Lower leg skin (tissue), 4 donors: ENCODE measurements around the gene INKA2. TPM values are rescaled to one million over a fixed set of nuclear protein-coding genes. Genes with fewer than 3 reads are reported as not detected.
A peak's percentile ranks its signal among the peaks of the same experiment; 100 is the strongest.

Experiments
- DNase-seq, 2 donors: peaks; one replicate each; pipeline ENCODE4 v3.0.0-alpha.2; 2019; ENCODE audit warnings: low spot score in 2 of 2
- H3K4me3 ChIP-seq: fragments of 200-600 bp; sonication (generic); 2 replicates; pipeline ENCODE4 v1.5.1; 2017; ENCODE audit warnings: mild to moderate bottlenecking, low read depth; ENCODE audit not compliant: poor library complexity, severe bottlenecking
- POLR2A ChIP-seq, 2 donors: fragments of 450-650 bp; IDR thresholded peaks; one replicate each; pipeline ENCODE4 v1.6.1; 2016 to 2017; ENCODE audit warnings: antibody characterized with exemption in 2 of 2, mild to moderate bottlenecking in 1 of 2, moderate library complexity in 1 of 2
- whole genome bisulfite sequencing, 2 donors: methylation state at CpG; one replicate each; pipeline ENCODE4 v1.1.5; 2018; 5-methylcytosine and 5-hydroxymethylcytosine counted together
- intact Hi-C: fragments of 100-400 bp; cut with DNase I; formaldehyde crosslinking; loops from one replicate; pipeline ENCODE4 v1.15.0; 2023; ENCODE audit warnings: low total_unique reads
- total RNA-seq, 4 donors: library from RNA; depleted of rRNA; stranded (reverse); fragments of >200 nt; gene quantifications; one replicate each; pipeline ENCODE4 v1.1.0, GENCODE V29; 2016
- TF ChIP-seq, protein P1 (sequence below), 3 donors: fragments of 450-650 bp; IDR thresholded peaks; one replicate each; pipeline ENCODE4 v1.5.1; 2016; ENCODE audit warnings: antibody characterized with exemption in 3 of 3, mild to moderate bottlenecking in 3 of 3, moderate library complexity in 2 of 3

Gene INKA2
- total RNA-seq, 4 donors from 2014 or later: 2.5 to 8.7 (median 4.8) TPM

DNA sequence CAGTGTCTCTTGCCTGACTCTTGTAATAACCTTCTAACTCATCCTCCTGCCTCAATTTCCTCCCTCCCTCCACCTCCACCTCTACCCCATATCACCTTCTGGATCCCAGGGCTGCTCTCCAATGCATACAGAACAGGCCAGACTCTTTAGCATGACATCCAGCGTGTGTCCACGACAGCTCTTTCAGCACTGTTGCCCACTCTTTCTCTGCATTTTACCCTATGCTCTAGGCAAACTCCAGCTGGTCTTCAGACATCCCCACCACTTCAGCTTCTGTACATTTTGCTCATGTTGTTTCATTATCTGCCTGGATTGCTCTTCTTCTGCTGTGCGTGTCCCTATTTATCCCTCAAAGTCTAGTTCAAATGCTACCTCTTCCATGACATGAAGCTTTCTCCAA, 4.8 kb downstream of the INKA2 start:
- TF ChIP-seq POLR2A (IDR thresholded peaks at IDR 0.05): no peak
- TF ChIP-seq, protein P1, sequence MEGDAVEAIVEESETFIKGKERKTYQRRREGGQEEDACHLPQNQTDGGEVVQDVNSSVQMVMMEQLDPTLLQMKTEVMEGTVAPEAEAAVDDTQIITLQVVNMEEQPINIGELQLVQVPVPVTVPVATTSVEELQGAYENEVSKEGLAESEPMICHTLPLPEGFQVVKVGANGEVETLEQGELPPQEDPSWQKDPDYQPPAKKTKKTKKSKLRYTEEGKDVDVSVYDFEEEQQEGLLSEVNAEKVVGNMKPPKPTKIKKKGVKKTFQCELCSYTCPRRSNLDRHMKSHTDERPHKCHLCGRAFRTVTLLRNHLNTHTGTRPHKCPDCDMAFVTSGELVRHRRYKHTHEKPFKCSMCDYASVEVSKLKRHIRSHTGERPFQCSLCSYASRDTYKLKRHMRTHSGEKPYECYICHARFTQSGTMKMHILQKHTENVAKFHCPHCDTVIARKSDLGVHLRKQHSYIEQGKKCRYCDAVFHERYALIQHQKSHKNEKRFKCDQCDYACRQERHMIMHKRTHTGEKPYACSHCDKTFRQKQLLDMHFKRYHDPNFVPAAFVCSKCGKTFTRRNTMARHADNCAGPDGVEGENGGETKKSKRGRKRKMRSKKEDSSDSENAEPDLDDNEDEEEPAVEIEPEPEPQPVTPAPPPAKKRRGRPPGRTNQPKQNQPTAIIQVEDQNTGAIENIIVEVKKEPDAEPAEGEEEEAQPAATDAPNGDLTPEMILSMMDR (IDR thresholded peaks at IDR 0.05): no peak
- intact Hi-C loops: no loop called here
- 66 to 95% methylated on average over 3 of the region's 3 CpGs for WGBS, 2 donors
- no peak overlapping the region for H3K4me3 ChIP-seq
- DNase-seq: no peak

DNA sequence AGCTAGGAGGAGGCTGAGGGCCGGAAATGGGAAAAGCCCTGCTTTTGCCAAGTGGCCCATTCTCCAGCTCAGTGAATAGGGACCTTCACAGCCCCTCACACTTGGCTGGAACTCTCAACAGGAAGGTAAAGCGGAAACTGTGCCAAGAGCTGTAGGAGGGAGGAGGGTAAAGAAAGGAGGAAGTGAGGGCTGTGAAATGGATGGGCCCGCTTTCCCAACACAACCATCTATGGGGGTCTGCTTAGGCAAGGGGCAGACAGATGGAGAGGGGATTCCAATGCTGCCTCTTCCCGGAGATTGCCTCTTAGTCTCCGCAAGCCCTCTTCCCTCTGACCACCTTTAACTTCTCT, 5.2 kb downstream of the INKA2 start:
- WGBS, 2 donors: 59 to 64% methylated on average over 5 of the region's 5 CpGs
- intact Hi-C loops: no loop called here
- DNase-seq: peak in 1 of 2 donors; percentile 79
- H3K4me3 ChIP-seq: no peak overlapping the region
- no peak for TF ChIP-seq POLR2A (IDR thresholded peaks at IDR 0.05)
- TF ChIP-seq, protein P1 (IDR thresholded peaks at IDR 0.05): no peak

DNA sequence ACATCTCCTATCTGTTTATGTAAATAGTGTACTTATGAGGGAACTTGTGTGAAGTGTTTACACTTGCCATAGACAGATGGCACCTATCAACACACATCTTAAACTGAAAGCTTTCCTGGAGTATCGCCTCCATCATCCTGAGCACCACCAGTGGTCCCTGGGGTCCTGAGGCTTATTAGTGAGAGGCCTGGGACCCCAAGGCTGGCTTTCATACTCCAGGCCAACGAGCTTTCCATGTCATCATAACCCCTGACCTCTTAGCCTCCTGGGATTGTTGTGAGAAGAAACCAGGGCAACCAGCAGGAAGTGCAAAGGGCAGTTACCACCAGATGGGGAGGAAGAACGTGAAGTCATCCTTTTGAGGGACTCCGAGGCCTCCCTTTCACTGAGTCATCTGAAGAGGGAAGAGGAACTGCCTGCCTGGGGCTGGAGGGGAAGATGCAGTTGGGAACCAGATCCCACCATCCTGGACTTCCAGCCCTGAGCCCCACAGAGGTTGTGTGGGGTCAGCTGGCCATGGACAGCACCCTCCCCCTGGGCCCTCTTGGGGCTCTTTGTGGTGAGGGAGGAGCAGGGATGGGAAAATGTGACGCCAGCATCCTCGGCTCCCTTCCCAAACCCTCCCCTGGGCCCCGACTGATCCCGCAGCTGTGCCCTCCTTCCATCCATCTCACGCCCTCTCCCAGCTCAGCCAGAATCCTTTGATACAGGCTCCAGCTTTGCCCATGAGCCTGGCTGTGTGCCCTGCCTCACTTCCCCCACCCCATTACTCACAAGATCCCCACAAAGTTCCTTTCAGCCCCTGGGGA, 5.8 kb downstream of the INKA2 start:
- no peak overlapping the region for H3K4me3 ChIP-seq
- TF ChIP-seq POLR2A (IDR thresholded peaks at IDR 0.05): no peak
- TF ChIP-seq, protein P1 (IDR thresholded peaks at IDR 0.05): no peak
- WGBS, 2 donors: 46 to 54% methylated on average over 9 of the region's 9 CpGs
- DNase-seq: peak in 1 of 2 donors; percentile 86
- intact Hi-C loops: no loop called here

DNA sequence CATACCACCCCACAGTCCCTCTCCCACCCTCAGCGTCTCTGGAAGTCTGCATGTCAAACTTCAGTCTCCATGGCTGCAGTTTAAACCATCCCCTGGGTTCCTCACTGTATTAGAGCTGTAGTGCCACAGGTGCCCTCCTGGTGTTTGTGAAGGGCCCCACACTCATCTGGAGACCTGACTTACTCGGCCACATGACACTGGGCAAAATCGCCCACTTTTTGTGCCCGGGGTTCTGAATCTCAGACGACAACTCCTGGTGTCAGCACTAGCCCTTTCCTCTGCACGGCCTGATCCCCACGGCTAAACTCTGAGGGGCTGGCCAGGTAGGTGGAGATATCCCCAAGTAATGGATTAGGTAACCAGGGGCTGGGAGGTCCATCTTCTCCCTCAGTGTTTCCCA, 6.5 kb downstream of the INKA2 start:
- TF ChIP-seq POLR2A (IDR thresholded peaks at IDR 0.05): no peak
- TF ChIP-seq, protein P1 (IDR thresholded peaks at IDR 0.05): no peak
- no peak overlapping the region for H3K4me3 ChIP-seq
- DNase-seq: peak in 1 of 2 donors; percentile 78
- WGBS, 2 donors: 89 to 90% methylated on average over 7 of the region's 7 CpGs
- intact Hi-C loops: no loop called here

DNA sequence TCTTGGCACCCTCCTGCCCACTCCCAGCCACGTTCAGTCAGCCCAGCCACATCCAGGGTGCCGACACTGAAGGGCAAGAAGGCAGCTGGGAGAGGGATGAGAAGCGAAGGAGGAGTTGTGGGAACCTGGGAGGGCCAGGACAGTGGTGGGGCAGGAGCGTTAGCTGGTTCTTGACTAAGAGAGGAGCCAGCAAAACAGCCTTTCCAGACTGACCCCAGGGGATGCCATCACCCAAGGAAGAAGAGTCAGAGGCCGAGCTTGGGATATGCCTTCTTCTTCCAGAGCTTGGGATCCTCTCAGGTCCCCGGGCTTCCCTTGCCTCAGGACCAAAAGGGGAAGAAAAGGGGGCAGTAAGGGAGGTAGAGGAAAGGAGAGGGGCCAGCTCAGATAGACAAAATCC, 7.2 kb downstream of the INKA2 start:
- intact Hi-C loops: no loop called here
- WGBS, 2 donors: 72 to 76% methylated on average over 6 of the region's 6 CpGs
- no peak overlapping the region for H3K4me3 ChIP-seq
- DNase-seq: no peak
- no peak for TF ChIP-seq POLR2A (IDR thresholded peaks at IDR 0.05)
- TF ChIP-seq, protein P1 (IDR thresholded peaks at IDR 0.05): no peak

DNA sequence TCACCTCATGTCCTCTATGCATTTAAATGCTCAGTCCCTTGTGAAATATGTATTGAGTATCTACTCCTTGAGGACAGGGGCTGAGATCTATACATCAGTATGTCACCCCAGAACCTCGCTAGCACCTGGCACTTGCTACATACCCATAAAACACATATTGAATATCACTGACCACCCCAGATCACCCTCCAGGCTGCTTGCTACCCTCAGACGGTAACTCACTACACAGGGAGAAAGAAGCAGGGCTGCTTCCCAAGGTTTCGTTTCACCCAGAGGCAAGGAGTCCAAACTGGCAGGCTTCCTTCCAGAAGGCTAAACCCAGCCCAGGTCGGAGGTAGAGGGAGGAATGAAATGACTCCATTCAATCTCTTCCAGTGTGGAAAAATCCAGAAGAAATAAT, 8.5 kb downstream of the INKA2 start:
- intact Hi-C loops: no loop called here
- no peak for TF ChIP-seq POLR2A (IDR thresholded peaks at IDR 0.05)
- TF ChIP-seq, protein P1 (IDR thresholded peaks at IDR 0.05): no peak
- DNase-seq: no peak
- no peak overlapping the region for H3K4me3 ChIP-seq
- WGBS, 2 donors: 49 to 66% methylated on average over 4 of the region's 4 CpGs
